ENCODE results near the gene FUT2.
A peak's percentile ranks its signal among the peaks of the same experiment; 100 is the strongest.
"Not testable (repeated sequence)": the region's sequence is repeated elsewhere in the genome, so short reads cannot be mapped to it uniquely, and the experiment has no call there.

The FUT2 gene

GRCh38 chr19:48714759-48715675 lies 19.2 kb downstream of the FUT2 start:
- Histone ChIP-seq H3K27ac (ENCODE audit: low read depth in 2 of 2, low read length in 2 of 2) (peak overlapping the region; percentile 81 to 89), H3K4me1 (ENCODE audit: control insufficient read depth in 2 of 2, insufficient read depth in 2 of 2, low read length in 2 of 2) (peaks cover 24 to 36% of the 10 kb centered on the region in 2 donors), H3K36me3 (ENCODE audit: control insufficient read depth in 2 of 2, insufficient read depth in 2 of 2, low read length in 2 of 2) (no peaks in the 10 kb centered on the region), H3K27me3 (ENCODE audit: control insufficient read depth in 2 of 2, insufficient read depth in 2 of 2, low read length in 2 of 2) (no peaks in the 10 kb centered on the region), H3K9ac (ENCODE audit: low read depth in 1 of 2, low read length in 2 of 2) (peak overlapping the region; percentile 88 to 93), H3K4me3 (ENCODE audit: low read length in 2 of 2) (peak overlapping the region; percentile 74 to 75), H3K9me3 (ENCODE audit: control insufficient read depth in 2 of 2, low read length in 2 of 2) (peaks cover 0 to 2% of the 10 kb centered on the region in 2 donors)

GRCh38 chr19:48715681-48716171 lies 20.0 kb downstream of the FUT2 start:
- no peaks in the 10 kb centered on the region for H3K36me3 ChIP-seq (ENCODE audit: control insufficient read depth in 2 of 2, insufficient read depth in 2 of 2, low read length in 2 of 2)
- H3K4me3 ChIP-seq (ENCODE audit: low read length in 2 of 2): peak overlapping the region in 1 of 2 donors; percentile 74
- H3K4me1 ChIP-seq (ENCODE audit: control insufficient read depth in 2 of 2, insufficient read depth in 2 of 2, low read length in 2 of 2): peaks cover 24 to 36% of the 10 kb centered on the region in 2 donors
- H3K27ac ChIP-seq (ENCODE audit: low read depth in 2 of 2, low read length in 2 of 2): peak overlapping the region; percentile 27 to 89
- peak overlapping the region in 1 of 2 donors; percentile 39 for H3K9ac ChIP-seq (ENCODE audit: low read depth in 1 of 2, low read length in 2 of 2)
- no peaks in the 10 kb centered on the region for H3K27me3 ChIP-seq (ENCODE audit: control insufficient read depth in 2 of 2, insufficient read depth in 2 of 2, low read length in 2 of 2)
- H3K9me3 ChIP-seq (ENCODE audit: control insufficient read depth in 2 of 2, low read length in 2 of 2): peaks cover 0 to 2% of the 10 kb centered on the region in 2 donors

DNA sequence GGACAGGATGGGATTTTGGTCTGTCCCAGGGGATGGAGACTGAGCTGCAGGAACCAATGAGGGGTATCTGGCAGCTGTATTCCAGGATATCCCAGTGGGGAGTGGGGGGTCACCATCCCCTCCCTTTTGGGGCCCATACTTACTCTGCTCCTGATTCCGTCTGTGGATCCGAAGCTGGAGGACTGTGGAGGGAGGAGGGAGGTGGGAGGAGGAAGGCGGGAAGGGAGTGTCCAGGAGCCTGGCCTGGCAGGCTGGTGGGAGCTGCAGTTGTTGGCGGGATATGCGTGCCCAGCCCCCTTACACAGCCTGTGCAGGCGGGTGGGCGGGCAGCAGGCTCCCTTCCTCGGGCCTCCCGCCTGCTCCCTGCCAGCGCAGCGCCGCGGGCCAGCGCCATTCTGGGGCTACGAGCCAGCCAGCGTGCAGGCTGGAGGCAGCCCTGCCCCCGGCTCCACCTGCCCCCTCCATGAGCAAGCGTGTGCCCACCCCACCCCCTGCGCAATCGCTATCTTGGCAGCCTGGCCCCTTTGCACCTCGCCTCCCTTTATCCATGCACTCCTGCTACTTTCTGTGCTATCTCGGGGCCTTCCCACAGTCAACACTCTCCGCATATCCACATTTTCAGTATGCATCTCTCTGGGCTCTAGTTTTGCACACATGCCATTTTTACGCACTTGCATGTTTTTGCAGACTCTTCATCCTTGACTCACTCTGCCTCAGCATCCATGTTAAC lies 21.0 kb downstream of the FUT2 start:
- peak overlapping the region in 1 of 2 donors; percentile 17 for H3K9ac ChIP-seq (ENCODE audit: low read depth in 1 of 2, low read length in 2 of 2)
- peaks cover 24 to 36% of the 10 kb centered on the region in 2 donors for H3K4me1 ChIP-seq (ENCODE audit: control insufficient read depth in 2 of 2, insufficient read depth in 2 of 2, low read length in 2 of 2)
- no peaks in the 10 kb centered on the region for H3K27me3 ChIP-seq (ENCODE audit: control insufficient read depth in 2 of 2, insufficient read depth in 2 of 2, low read length in 2 of 2)
- H3K36me3 ChIP-seq (ENCODE audit: control insufficient read depth in 2 of 2, insufficient read depth in 2 of 2, low read length in 2 of 2): no peaks in the 10 kb centered on the region
- H3K4me3 ChIP-seq (ENCODE audit: low read length in 2 of 2): peak overlapping the region in 1 of 2 donors; percentile 31
- H3K9me3 ChIP-seq (ENCODE audit: control insufficient read depth in 2 of 2, low read length in 2 of 2): no peaks in the 10 kb centered on the region
- peak overlapping the region; percentile 27 to 63 for H3K27ac ChIP-seq (ENCODE audit: low read depth in 2 of 2, low read length in 2 of 2)

DNA sequence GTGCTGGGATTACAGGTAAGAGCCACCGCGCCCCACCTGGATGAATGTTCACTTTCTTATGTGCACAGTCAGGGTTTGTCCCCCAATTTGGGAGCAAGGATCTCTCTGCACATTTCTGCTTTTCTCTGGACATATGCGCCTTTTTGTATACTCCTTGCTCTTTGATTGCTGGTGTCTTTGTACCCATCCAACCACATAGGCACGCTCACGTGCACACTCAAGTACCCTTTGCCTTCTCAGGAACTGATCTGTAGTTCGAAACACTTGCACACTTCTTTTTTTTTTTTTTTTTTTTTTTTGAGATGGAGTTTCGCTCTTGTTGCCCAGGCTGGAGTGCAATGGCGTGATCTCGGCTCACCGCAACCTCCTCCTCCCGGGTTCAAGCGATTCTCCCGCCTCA lies 22.3 kb downstream of the FUT2 start:
- not testable (repeated sequence) for H3K36me3 ChIP-seq (ENCODE audit: control insufficient read depth in 2 of 2, insufficient read depth in 2 of 2, low read length in 2 of 2); H3K9ac ChIP-seq (ENCODE audit: low read depth in 1 of 2, low read length in 2 of 2); H3K9me3 ChIP-seq (ENCODE audit: control insufficient read depth in 2 of 2, low read length in 2 of 2); H3K4me3 ChIP-seq (ENCODE audit: low read length in 2 of 2); H3K27ac ChIP-seq (ENCODE audit: low read depth in 2 of 2, low read length in 2 of 2); H3K27me3 ChIP-seq (ENCODE audit: control insufficient read depth in 2 of 2, insufficient read depth in 2 of 2, low read length in 2 of 2)
- peaks cover 20 to 31% of the 10 kb centered on the region in 2 donors for H3K4me1 ChIP-seq (ENCODE audit: control insufficient read depth in 2 of 2, insufficient read depth in 2 of 2, low read length in 2 of 2)

DNA sequence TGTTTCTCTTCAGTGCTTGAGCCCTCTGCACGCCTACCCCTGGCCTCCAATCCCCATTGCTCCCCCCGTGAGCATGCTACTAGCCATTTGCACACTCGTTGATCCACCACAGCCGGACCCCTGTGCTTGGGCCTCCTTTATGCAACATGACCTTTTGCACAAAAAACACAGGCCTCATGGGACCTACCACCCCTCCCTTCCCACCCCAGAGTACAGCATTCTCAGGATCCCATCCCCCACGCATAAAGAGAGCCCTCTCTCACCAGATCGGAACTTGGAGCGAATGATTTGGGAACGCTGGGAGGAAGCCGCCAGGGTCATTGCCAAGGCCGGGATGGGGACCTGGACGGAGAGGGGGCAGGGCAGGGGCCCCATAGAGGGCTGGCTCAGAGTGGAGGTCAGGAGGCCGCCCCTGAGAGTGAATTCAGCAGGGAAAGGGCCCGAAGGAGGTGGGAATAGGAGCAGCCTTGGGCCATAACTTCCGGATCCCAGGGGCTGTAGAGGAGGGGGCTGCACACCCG lies 23.0 kb downstream of the FUT2 start:
- no peaks in the 10 kb centered on the region for H3K9me3 ChIP-seq (ENCODE audit: control insufficient read depth in 2 of 2, low read length in 2 of 2)
- peaks cover 15 to 25% of the 10 kb centered on the region in 2 donors for H3K4me1 ChIP-seq (ENCODE audit: control insufficient read depth in 2 of 2, insufficient read depth in 2 of 2, low read length in 2 of 2)
- H3K27ac ChIP-seq (ENCODE audit: low read depth in 2 of 2, low read length in 2 of 2): no peak overlapping the region
- H3K36me3 ChIP-seq (ENCODE audit: control insufficient read depth in 2 of 2, insufficient read depth in 2 of 2, low read length in 2 of 2): no peaks in the 10 kb centered on the region
- no peak overlapping the region for H3K4me3 ChIP-seq (ENCODE audit: low read length in 2 of 2)
- no peak overlapping the region for H3K9ac ChIP-seq (ENCODE audit: low read depth in 1 of 2, low read length in 2 of 2)
- no peaks in the 10 kb centered on the region for H3K27me3 ChIP-seq (ENCODE audit: control insufficient read depth in 2 of 2, insufficient read depth in 2 of 2, low read length in 2 of 2)

DNA sequence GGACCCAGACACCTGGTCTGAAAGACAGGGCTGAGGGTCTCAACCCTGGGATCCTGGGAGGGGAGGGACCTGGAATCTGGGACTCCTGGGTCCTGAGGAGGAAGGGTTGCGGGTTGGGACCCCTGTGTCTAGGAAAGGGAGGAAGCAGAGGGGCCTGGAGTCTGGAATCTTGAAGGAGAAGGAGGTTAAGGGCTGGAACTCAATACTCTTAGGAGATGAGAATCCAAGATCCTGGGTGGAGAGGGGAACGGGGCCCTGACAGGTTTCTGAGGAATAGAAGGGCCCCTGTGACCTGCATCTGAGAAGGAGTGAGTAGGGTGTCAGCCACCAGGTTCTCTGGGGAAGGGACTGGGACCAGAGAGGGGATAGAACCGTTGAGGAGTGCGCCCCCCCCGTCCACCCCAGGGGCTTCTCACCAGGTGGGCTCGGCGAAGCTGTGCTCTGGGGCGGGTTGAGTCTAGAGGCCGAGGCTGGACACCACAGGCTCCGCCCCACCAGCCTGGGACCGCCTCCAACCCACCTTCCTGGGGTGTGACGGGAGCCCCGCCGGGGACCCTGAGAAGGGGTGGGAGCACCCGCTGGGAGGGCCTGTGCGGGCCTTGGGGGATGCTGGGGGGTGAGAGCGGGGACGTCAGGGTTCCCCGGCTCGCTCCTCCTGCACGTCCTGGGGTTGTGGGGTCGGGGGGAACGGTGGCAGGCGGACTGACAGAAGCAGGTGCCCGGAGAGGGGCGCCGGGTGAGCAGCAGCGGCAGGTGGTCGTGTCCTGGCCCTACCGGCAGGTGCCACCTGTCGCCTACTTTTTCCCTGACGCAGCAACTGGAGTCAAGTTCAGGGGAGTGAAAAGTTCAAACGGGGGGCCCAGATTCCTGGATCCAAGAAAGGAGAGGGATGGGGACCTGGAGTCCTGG lies 23.7 kb downstream of the FUT2 start, which contains the start of gene MAMSTR:
Gene MAMSTR (minus strand): TSS at position 463 of the 909 bp plus-strand sequence. CDS start 694 bp downstream, outside the sequence.
- peak within 1 kb of the TSS; percentile 74 to 86 for H3K4me3 ChIP-seq (ENCODE audit: low read length in 2 of 2)
- peaks cover 17 to 22% of the 10 kb centered on the region in 2 donors for H3K4me1 ChIP-seq (ENCODE audit: control insufficient read depth in 2 of 2, insufficient read depth in 2 of 2, low read length in 2 of 2)
- H3K27ac ChIP-seq (ENCODE audit: low read depth in 2 of 2, low read length in 2 of 2): peak within 1 kb of the TSS; percentile 75 to 91
- no peaks in the 10 kb centered on the region for H3K36me3 ChIP-seq (ENCODE audit: control insufficient read depth in 2 of 2, insufficient read depth in 2 of 2, low read length in 2 of 2)
- H3K9ac ChIP-seq (ENCODE audit: low read depth in 1 of 2, low read length in 2 of 2): no peak within 1 kb of the TSS
- no peaks in the 10 kb centered on the region for H3K27me3 ChIP-seq (ENCODE audit: control insufficient read depth in 2 of 2, insufficient read depth in 2 of 2, low read length in 2 of 2)
- H3K9me3 ChIP-seq (ENCODE audit: control insufficient read depth in 2 of 2, low read length in 2 of 2): no peaks in the 10 kb centered on the region

GRCh38 chr19:48720251-48720612 lies 24.5 kb downstream of the FUT2 start:
- H3K27me3 ChIP-seq (ENCODE audit: control insufficient read depth in 2 of 2, insufficient read depth in 2 of 2, low read length in 2 of 2): no peaks in the 10 kb centered on the region
- H3K36me3 ChIP-seq (ENCODE audit: control insufficient read depth in 2 of 2, insufficient read depth in 2 of 2, low read length in 2 of 2): no peaks in the 10 kb centered on the region
- H3K4me3 ChIP-seq (ENCODE audit: low read length in 2 of 2): peak overlapping the region; percentile 26 to 86
- H3K27ac ChIP-seq (ENCODE audit: low read depth in 2 of 2, low read length in 2 of 2): peak overlapping the region in 1 of 2 donors; percentile 91
- H3K9ac ChIP-seq (ENCODE audit: low read depth in 1 of 2, low read length in 2 of 2): no peak overlapping the region
- H3K9me3 ChIP-seq (ENCODE audit: control insufficient read depth in 2 of 2, low read length in 2 of 2): no peaks in the 10 kb centered on the region
- H3K4me1 ChIP-seq (ENCODE audit: control insufficient read depth in 2 of 2, insufficient read depth in 2 of 2, low read length in 2 of 2): peaks cover 12 to 16% of the 10 kb centered on the region in 2 donors

GRCh38 chr19:48720613-48721296 lies 25.0 kb downstream of the FUT2 start:
- Histone ChIP-seq H3K36me3 (ENCODE audit: control insufficient read depth in 2 of 2, insufficient read depth in 2 of 2, low read length in 2 of 2) (no peaks in the 10 kb centered on the region), H3K9ac (ENCODE audit: low read depth in 1 of 2, low read length in 2 of 2) (peak overlapping the region; percentile 52 to 78), H3K27me3 (ENCODE audit: control insufficient read depth in 2 of 2, insufficient read depth in 2 of 2, low read length in 2 of 2) (no peaks in the 10 kb centered on the region), H3K4me1 (ENCODE audit: control insufficient read depth in 2 of 2, insufficient read depth in 2 of 2, low read length in 2 of 2) (peaks cover 10 to 14% of the 10 kb centered on the region in 2 donors), H3K27ac (ENCODE audit: low read depth in 2 of 2, low read length in 2 of 2) (peak overlapping the region; percentile 75 to 91), H3K9me3 (ENCODE audit: control insufficient read depth in 2 of 2, low read length in 2 of 2) (no peaks in the 10 kb centered on the region), H3K4me3 (ENCODE audit: low read length in 2 of 2) (peak overlapping the region; percentile 74 to 86)

DNA sequence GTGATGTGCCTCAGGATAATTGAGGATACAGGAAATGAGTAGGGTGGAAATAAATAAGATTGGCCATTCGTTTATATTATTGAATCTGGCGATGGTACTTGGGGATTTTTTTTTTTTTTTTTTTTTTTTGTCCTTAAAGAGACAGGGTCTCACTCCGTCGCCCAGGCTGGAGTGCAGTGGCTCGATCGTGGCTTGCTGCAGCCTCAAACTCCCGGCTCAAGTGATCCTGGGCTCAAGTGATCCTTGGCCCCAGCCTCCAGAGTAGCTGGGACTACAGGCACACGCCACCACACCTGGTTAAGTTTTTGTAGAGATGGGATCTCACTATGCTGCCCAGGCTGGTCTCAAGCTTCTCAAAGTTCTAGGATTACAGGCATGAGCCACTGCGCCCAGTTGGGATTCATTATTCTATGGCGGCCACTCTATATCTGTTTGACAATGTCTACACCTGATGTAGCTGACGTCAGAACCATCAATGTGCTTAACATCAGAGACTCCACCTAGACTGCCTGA lies 26.5 kb downstream of the FUT2 start:
- H3K4me1 ChIP-seq (ENCODE audit: control insufficient read depth in 2 of 2, insufficient read depth in 2 of 2, low read length in 2 of 2): peaks cover 4 to 7% of the 10 kb centered on the region in 2 donors
- no peaks in the 10 kb centered on the region for H3K9me3 ChIP-seq (ENCODE audit: control insufficient read depth in 2 of 2, low read length in 2 of 2)
- H3K4me3 ChIP-seq (ENCODE audit: low read length in 2 of 2): no peak overlapping the region
- no peak overlapping the region for H3K27ac ChIP-seq (ENCODE audit: low read depth in 2 of 2, low read length in 2 of 2)
- no peaks in the 10 kb centered on the region for H3K27me3 ChIP-seq (ENCODE audit: control insufficient read depth in 2 of 2, insufficient read depth in 2 of 2, low read length in 2 of 2)
- no peak overlapping the region for H3K9ac ChIP-seq (ENCODE audit: low read depth in 1 of 2, low read length in 2 of 2)
- H3K36me3 ChIP-seq (ENCODE audit: control insufficient read depth in 2 of 2, insufficient read depth in 2 of 2, low read length in 2 of 2): no peaks in the 10 kb centered on the region
